HEK293 (cell line): ENCODE measurements around the gene MSI2.

Experiments used
- CTCF ChIA-PET: fragments of 350-600 bp; formaldehyde crosslinking; extraction: SDS; loops from one replicate; lab custom pipeline; 2021; ENCODE audit warnings: antibody characterized with exemption; lab: Yijun Ruan, JAX
- POLR2A ChIA-PET: fragments of 300-600 bp; formaldehyde crosslinking; extraction: SDS; loops from one replicate; lab custom pipeline; 2020; ENCODE audit warnings: antibody characterized with exemption, inconsistent platforms; lab: Yijun Ruan, JAX
- H3K27ac ChIP-seq: fragments of 200-500 bp; sonication (Bioruptor generic); 2 replicates; pipeline ENCODE4 v1.5.1; 2014; ENCODE audit warnings: low read depth, low read length, control low read depth, inconsistent platforms; ENCODE audit errors: extremely low read depth
- H3K36me3 ChIP-seq, 2 experiments: fragments of 200-500 bp in 1 of 2; sonication (Bioruptor generic) in 1 of 2; 1 replicate in 1 of 2; 2 replicates in 1 of 2; pipeline ENCODE4 v1.5.1; 2014 to 2017; ENCODE audit warnings: inconsistent platforms in 2 of 2, low read length in 2 of 2; ENCODE audit not compliant: control insufficient read depth in 2 of 2, insufficient read depth in 1 of 2
- H3K4me1 ChIP-seq: fragments of 200-500 bp; sonication (Bioruptor generic); 2 replicates; pipeline ENCODE4 v1.5.1; 2014; ENCODE audit warnings: mild to moderate bottlenecking, low read length, inconsistent platforms; ENCODE audit not compliant: control insufficient read depth, insufficient read depth
- H3K4me3 ChIP-seq: 2 replicates; pipeline ENCODE4 v1.5.1; 2011; ENCODE audit warnings: low read depth, mild to moderate bottlenecking, control low read depth, low read length, moderate library complexity
- H3K9me3 ChIP-seq: fragments of 200-500 bp; sonication (Bioruptor generic); 2 replicates; pipeline ENCODE4 v1.5.1; 2014; ENCODE audit warnings: low read depth, low read length, inconsistent platforms; ENCODE audit not compliant: control insufficient read depth, insufficient read depth
- GLIS2 ChIP-seq: fragments of 450-650 bp; formaldehyde crosslinking; IDR thresholded peaks from 2 replicates; pipeline ENCODE4 v1.5.1; 2016; ENCODE audit warnings: missing biosample characterization, missing genetic modification characterization
- KLF10 ChIP-seq: fragments of 450-650 bp; IDR thresholded peaks from 2 replicates; pipeline ENCODE4 v1.5.1; 2018; ENCODE audit warnings: missing biosample characterization, mild to moderate bottlenecking, missing genetic modification characterization
- KLF16 ChIP-seq: fragments of 450-650 bp; formaldehyde crosslinking; IDR thresholded peaks from 2 replicates; pipeline ENCODE4 v1.5.1; 2017; ENCODE audit warnings: missing biosample characterization, missing genetic modification characterization
- SALL2 ChIP-seq: fragments of 450-650 bp; formaldehyde crosslinking; IDR thresholded peaks from 2 replicates; pipeline ENCODE4 v1.5.0; 2017; ENCODE audit warnings: missing biosample characterization, mild to moderate bottlenecking, missing genetic modification characterization, borderline replicate concordance
- ZBTB17 ChIP-seq: fragments of 450-650 bp; formaldehyde crosslinking; IDR thresholded peaks from 2 replicates; pipeline ENCODE4 v1.5.1; 2016; ENCODE audit warnings: missing biosample characterization, missing genetic modification characterization
- ZBTB20 ChIP-seq: fragments of 450-650 bp; formaldehyde crosslinking; IDR thresholded peaks from 2 replicates; pipeline ENCODE4 v1.5.1; 2016; ENCODE audit warnings: missing biosample characterization, missing genetic modification characterization
- ZBTB8A ChIP-seq: fragments of 450-650 bp; formaldehyde crosslinking; IDR thresholded peaks from 2 replicates; pipeline ENCODE4 v1.5.1; 2016; ENCODE audit warnings: missing biosample characterization, missing genetic modification characterization
- ZNF114 ChIP-seq: fragments of 450-650 bp; formaldehyde crosslinking; IDR thresholded peaks from 2 replicates; pipeline ENCODE4 v1.5.0; 2017; ENCODE audit warnings: missing biosample characterization, missing genetic modification characterization
- ZNF221 ChIP-seq: fragments of 450-650 bp; formaldehyde crosslinking; IDR thresholded peaks from 2 replicates; pipeline ENCODE4 v1.5.1; 2017; ENCODE audit warnings: missing biosample characterization, missing genetic modification characterization, borderline replicate concordance
- ZNF311 ChIP-seq: fragments of 450-650 bp; formaldehyde crosslinking; IDR thresholded peaks from 2 replicates; pipeline ENCODE4 v1.5.1; 2017; ENCODE audit warnings: missing biosample characterization, missing genetic modification characterization, borderline replicate concordance
- ZNF394 ChIP-seq: fragments of 450-650 bp; formaldehyde crosslinking; IDR thresholded peaks from 2 replicates; pipeline ENCODE4 v1.5.1; 2016; ENCODE audit warnings: missing biosample characterization, missing genetic modification characterization, mild to moderate bottlenecking, moderate library complexity, borderline replicate concordance
- ZNF510 ChIP-seq: fragments of 450-650 bp; formaldehyde crosslinking; IDR thresholded peaks from 2 replicates; pipeline ENCODE4 v1.5.1; 2018; ENCODE audit warnings: mild to moderate bottlenecking, missing genetic modification characterization, missing biosample characterization; ENCODE audit not compliant: insufficient replicate concordance
- ZNF600 ChIP-seq: fragments of 450-650 bp; formaldehyde crosslinking; IDR thresholded peaks from 2 replicates; pipeline ENCODE4 v1.5.1; 2016; ENCODE audit warnings: missing biosample characterization, missing genetic modification characterization
- ZNF629 ChIP-seq: fragments of 450-650 bp; formaldehyde crosslinking; IDR thresholded peaks from 2 replicates; pipeline ENCODE4 v1.5.1; 2017; ENCODE audit warnings: missing biosample characterization, missing genetic modification characterization
- ZNF664 ChIP-seq: fragments of 450-650 bp; formaldehyde crosslinking; IDR thresholded peaks from 2 replicates; pipeline ENCODE4 v1.5.1; 2016; ENCODE audit warnings: missing biosample characterization, missing genetic modification characterization
- ZNF76 ChIP-seq: fragments of 450-650 bp; formaldehyde crosslinking; IDR thresholded peaks from 2 replicates; pipeline ENCODE4; 2016; ENCODE audit warnings: low read depth, missing biosample characterization, missing genetic modification characterization, borderline replicate concordance
- ZNF777 ChIP-seq: fragments of 450-650 bp; formaldehyde crosslinking; IDR thresholded peaks from 2 replicates; pipeline ENCODE4 v1.5.1; 2017; ENCODE audit warnings: missing biosample characterization, missing genetic modification characterization, borderline replicate concordance
- ZSCAN16 ChIP-seq: fragments of 450-650 bp; formaldehyde crosslinking; IDR thresholded peaks from 2 replicates; pipeline ENCODE4 v1.5.1; 2016; ENCODE audit warnings: missing biosample characterization, missing genetic modification characterization
- ZXDB ChIP-seq: fragments of 450-650 bp; formaldehyde crosslinking; IDR thresholded peaks from 2 replicates; pipeline ENCODE4 v1.5.1; 2016; ENCODE audit warnings: missing biosample characterization, missing genetic modification characterization
- TF ChIP-seq, protein P1 (sequence below): fragments of 450-650 bp; formaldehyde crosslinking; IDR thresholded peaks from 2 replicates; pipeline ENCODE4 v1.5.1; 2016; ENCODE audit warnings: missing biosample characterization, missing genetic modification characterization
- TF ChIP-seq, protein P2 (sequence below): fragments of 450-650 bp; formaldehyde crosslinking; optimal IDR thresholded peaks from 2 replicates; pipeline ENCODE3; 2016; ENCODE audit warnings: missing biosample characterization, mild to moderate bottlenecking, missing genetic modification characterization
- TF ChIP-seq, protein P3 (sequence below): fragments of 450-650 bp; formaldehyde crosslinking; IDR thresholded peaks from 2 replicates; pipeline ENCODE4 v1.5.1; 2016; ENCODE audit warnings: missing biosample characterization, missing genetic modification characterization
- TF ChIP-seq, protein P4 (sequence below): fragments of 450-650 bp; formaldehyde crosslinking; IDR thresholded peaks from 2 replicates; pipeline ENCODE4 v1.5.1; 2016; ENCODE audit warnings: missing biosample characterization, missing genetic modification characterization
- TF ChIP-seq, protein P5 (sequence below): fragments of 450-650 bp; formaldehyde crosslinking; IDR thresholded peaks from 2 replicates; pipeline ENCODE4 v1.5.1; 2016; ENCODE audit warnings: missing biosample characterization, missing genetic modification characterization

Gene MSI2

DNA sequence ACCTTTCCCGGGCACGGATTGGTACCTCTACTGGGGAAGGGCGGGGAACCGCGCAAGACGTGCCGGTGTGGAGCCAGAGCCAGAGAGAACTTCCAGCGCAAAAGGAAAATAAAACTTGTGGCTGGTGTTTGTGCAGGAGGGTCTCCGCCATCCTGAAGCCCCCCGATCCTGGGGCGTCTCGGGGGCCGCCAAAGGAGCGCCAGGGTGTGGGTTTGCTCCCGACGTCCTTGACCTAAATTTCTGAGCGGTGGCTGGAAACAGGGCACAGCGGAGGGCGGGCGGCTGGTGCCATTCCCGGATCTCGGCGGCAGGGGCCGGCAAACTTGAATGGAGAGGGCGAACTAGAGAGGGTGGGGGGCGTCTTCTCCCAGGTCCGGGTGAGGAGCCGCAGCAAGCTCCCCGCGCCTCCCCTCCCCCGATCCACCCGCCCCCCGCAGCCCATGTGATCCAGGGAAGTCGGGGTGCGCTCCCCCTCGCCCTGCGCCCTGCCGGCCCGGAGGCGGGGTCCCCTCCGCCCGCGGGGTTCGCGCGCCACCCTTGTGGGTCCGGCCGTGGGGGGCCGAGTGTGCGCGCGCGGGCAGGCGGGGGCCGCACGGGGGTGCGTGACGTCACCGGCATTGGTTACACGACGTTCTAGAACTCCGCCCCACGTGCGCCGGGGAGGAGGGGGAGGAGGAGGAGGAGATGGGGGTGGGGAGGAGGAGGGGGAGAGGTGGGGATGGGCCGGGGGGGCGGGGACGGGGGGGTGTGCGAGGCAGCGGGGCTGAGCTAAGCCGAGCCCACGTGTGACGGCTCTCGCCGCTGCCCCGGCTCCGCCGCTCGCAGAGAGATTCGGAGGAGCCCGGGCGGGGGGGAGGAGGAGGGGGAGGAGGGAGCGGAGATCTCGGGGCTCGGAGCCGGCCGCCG lies at the start of gene MSI2:
Gene MSI2, plus strand, starts transcription at position 748 of the 906 bp plus-strand sequence. CDS start 220 bp downstream, outside the sequence.
- CTCF ChIA-PET, result interaction anchor here (0.6 to 5.0 kb wide), 3 partner anchors 12 to 766 kb away, joined by 3 to 46 read pairs (median 4); no protein-coding TSS in a partner anchor
- POLR2A ChIA-PET, result interaction anchor here (0.5 to 1.8 kb wide), 9 partner anchors 13 to 506 kb away, joined by 4 to 12 read pairs (median 4); no protein-coding TSS in a partner anchor
- no peaks in the 10 kb centered on the region for H3K9me3 ChIP-seq
- peak within 1 kb of the TSS; percentile 61; the same call in 1 of the 2 replicates for H3K27ac ChIP-seq
- H3K4me1 ChIP-seq, result peaks cover 11% of the 10 kb centered on the region; the same call in 1 of the 2 replicates
- peak within 1 kb of the TSS; percentile 71 for H3K4me3 ChIP-seq
- peaks cover 5 to 15% of the 10 kb centered on the region in 2 experiments; a peak in 2 of 3 replicates for H3K36me3 ChIP-seq
- TF ChIP-seq ZNF664 (tag by site-specific recombination) (no peak), KLF16 (tag by site-specific recombination) (0 out of 2 replicates have a peak, but pooled peaks have one; percentile 19), ZXDB (tag by site-specific recombination) (peak; percentile 68; the same call in 1 of the 2 replicates), ZBTB17 (tag by site-specific recombination) (0 out of 2 replicates have a peak, but pooled peaks have one; percentile 31), ZNF629 (tag by site-specific recombination) (peak; percentile 53), ZNF114 (tag by site-specific recombination) (no peak), ZNF777 (tag by site-specific recombination) (0 out of 2 replicates have a peak, but pooled peaks have one; percentile 23), ZNF311 (no peak), ZBTB8A (tag by site-specific recombination) (peak; percentile 55), ZBTB20 (peak; percentile 90; the same call in 1 of the 2 replicates), KLF10 (tag by site-specific recombination) (peak; percentile 60; the same call in 1 of the 2 replicates), ZNF76 (peak; percentile 22; the same call in 1 of the 2 replicates), GLIS2 (peak; percentile 63), ZSCAN16 (tag by site-specific recombination) (no peak), ZNF221 (tag by site-specific recombination) (no peak), SALL2 (tag by site-specific recombination) (no peak), ZNF394 (tag by site-specific recombination) (no peak), ZNF600 (tag by site-specific recombination) (peak; percentile 72), ZNF510 (no peak)
- TF ChIP-seq, protein P1, sequence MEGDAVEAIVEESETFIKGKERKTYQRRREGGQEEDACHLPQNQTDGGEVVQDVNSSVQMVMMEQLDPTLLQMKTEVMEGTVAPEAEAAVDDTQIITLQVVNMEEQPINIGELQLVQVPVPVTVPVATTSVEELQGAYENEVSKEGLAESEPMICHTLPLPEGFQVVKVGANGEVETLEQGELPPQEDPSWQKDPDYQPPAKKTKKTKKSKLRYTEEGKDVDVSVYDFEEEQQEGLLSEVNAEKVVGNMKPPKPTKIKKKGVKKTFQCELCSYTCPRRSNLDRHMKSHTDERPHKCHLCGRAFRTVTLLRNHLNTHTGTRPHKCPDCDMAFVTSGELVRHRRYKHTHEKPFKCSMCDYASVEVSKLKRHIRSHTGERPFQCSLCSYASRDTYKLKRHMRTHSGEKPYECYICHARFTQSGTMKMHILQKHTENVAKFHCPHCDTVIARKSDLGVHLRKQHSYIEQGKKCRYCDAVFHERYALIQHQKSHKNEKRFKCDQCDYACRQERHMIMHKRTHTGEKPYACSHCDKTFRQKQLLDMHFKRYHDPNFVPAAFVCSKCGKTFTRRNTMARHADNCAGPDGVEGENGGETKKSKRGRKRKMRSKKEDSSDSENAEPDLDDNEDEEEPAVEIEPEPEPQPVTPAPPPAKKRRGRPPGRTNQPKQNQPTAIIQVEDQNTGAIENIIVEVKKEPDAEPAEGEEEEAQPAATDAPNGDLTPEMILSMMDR (tag by site-specific recombination), result peak; percentile 27
- TF ChIP-seq, protein P2, sequence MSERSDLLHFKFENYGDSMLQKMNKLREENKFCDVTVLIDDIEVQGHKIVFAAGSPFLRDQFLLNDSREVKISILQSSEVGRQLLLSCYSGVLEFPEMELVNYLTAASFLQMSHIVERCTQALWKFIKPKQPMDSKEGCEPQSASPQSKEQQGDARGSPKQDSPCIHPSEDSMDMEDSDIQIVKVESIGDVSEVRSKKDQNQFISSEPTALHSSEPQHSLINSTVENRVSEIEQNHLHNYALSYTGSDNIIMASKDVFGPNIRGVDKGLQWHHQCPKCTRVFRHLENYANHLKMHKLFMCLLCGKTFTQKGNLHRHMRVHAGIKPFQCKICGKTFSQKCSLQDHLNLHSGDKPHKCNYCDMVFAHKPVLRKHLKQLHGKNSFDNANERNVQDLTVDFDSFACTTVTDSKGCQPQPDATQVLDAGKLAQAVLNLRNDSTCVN (tag by site-specific recombination), result peak; percentile 47
- TF ChIP-seq, protein P3, sequence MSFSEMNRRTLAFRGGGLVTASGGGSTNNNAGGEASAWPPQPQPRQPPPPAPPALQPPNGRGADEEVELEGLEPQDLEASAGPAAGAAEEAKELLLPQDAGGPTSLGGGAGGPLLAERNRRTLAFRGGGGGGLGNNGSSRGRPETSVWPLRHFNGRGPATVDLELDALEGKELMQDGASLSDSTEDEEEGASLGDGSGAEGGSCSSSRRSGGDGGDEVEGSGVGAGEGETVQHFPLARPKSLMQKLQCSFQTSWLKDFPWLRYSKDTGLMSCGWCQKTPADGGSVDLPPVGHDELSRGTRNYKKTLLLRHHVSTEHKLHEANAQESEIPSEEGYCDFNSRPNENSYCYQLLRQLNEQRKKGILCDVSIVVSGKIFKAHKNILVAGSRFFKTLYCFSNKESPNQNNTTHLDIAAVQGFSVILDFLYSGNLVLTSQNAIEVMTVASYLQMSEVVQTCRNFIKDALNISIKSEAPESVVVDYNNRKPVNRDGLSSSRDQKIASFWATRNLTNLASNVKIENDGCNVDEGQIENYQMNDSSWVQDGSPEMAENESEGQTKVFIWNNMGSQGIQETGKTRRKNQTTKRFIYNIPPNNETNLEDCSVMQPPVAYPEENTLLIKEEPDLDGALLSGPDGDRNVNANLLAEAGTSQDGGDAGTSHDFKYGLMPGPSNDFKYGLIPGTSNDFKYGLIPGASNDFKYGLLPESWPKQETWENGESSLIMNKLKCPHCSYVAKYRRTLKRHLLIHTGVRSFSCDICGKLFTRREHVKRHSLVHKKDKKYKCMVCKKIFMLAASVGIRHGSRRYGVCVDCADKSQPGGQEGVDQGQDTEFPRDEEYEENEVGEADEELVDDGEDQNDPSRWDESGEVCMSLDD (tag by site-specific recombination), result peak; percentile 70; the same call in 1 of the 2 replicates
- TF ChIP-seq, protein P4, sequence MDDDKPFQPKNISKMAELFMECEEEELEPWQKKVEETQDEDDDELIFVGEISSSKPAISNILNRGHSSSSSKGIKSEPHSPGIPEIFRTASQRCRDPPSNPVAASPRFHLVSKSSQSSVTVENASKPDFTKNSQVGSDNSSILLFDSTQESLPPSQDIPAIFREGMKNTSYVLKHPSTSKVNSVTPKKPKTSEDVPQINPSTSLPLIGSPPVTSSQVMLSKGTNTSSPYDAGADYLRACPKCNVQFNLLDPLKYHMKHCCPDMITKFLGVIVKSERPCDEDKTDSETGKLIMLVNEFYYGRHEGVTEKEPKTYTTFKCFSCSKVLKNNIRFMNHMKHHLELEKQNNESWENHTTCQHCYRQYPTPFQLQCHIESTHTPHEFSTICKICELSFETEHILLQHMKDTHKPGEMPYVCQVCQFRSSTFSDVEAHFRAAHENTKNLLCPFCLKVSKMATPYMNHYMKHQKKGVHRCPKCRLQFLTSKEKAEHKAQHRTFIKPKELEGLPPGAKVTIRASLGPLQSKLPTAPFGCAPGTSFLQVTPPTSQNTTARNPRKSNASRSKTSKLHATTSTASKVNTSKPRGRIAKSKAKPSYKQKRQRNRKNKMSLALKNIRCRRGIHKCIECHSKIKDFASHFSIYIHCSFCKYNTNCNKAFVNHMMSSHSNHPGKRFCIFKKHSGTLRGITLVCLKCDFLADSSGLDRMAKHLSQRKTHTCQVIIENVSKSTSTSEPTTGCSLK (tag by site-specific recombination), result no peak
- TF ChIP-seq, protein P5, sequence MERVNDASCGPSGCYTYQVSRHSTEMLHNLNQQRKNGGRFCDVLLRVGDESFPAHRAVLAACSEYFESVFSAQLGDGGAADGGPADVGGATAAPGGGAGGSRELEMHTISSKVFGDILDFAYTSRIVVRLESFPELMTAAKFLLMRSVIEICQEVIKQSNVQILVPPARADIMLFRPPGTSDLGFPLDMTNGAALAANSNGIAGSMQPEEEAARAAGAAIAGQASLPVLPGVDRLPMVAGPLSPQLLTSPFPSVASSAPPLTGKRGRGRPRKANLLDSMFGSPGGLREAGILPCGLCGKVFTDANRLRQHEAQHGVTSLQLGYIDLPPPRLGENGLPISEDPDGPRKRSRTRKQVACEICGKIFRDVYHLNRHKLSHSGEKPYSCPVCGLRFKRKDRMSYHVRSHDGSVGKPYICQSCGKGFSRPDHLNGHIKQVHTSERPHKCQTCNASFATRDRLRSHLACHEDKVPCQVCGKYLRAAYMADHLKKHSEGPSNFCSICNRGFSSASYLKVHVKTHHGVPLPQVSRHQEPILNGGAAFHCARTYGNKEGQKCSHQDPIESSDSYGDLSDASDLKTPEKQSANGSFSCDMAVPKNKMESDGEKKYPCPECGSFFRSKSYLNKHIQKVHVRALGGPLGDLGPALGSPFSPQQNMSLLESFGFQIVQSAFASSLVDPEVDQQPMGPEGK (tag by site-specific recombination), result peak; percentile 55
